Activated CD4-positive, CD25-positive, alpha-beta regulatory T cell treated with anti-CD3 and anti-CD28 coated beads, Interleukin-2, amount 50 U/mL, for 16 hours (primary cell): ENCODE measurements around the gene TPI1.
"Not testable (repeated sequence)": the region's sequence is repeated elsewhere in the genome, so short reads cannot be mapped to it uniquely, and the experiment has no call there.

Source experiments
- DNase-seq: peaks from one replicate; pipeline ENCODE4 v3.0.0-alpha.2; 2020; ENCODE audit warnings: low read depth, low spot score

Gene TPI1

DNA sequence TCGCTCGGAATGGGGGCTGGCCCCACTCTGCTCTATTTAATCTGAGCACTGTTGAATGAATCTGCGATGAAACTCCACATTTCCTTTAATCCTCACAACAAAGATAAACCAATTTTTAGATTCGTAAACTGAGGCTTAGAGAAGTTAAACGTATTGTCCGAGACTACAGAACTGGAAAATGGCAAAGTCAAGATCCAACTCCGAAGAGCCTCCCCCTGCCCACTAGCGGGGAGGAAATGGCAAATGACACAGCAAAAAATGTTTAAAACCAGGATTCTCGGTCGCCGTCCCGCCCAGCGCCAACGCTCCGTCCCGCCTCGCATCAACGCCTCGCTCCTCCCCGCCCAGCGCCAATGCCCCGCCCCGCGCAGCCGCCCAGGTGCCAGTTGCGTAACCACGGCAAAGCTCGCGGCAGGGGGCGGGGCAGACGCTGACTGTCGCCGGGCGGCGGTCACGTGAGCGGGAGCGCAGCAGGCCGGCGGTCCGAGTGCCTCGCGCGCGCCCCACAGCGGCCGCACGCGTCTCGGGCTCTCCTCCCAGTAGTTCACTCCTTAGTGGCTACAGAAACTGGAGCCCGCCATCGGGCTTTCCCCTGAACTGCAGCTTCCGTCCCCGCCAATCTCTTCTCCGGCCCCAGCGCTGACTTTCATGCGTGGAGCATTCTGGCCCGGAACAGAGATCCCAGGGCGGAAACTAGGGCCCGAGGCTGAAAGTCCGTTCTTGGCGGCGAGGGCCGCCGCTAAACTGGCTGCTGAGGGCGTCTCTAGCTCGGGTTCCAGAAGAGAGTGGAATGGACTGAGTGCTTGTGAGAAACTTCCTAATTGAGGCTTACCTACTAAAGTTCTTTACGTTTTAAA lies 23.7 kb downstream of the TPI1 start:
- peak; percentile 95 for DNase-seq

DNA sequence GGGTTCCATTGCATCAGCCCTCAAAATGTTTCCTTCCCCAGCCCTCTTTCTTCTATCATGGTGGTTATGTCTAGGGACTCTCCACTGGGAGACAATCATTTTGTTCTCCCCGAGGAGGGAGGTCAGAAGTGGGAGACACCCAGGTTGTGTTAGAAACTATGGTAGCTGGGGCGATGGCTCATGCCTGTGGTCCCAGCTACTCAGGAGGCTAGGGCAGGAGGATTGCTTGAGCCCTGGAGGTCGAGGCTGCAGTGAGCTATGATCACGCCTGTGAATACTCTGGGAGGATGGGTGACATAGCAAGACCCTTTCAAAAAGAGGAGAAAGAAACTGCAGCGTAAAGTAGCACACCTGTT lies 24.3 kb downstream of the TPI1 start:
- DNase-seq = no peak

- DNase-seq = not testable (repeated sequence)
These were observed 25.4 kb downstream of the TPI1 start for GRCh38 chr12:6892683-6893082.

GRCh38 chr12:6894321-6894720 lies 27.0 kb downstream of the TPI1 start:
- DNase-seq = no peak

DNA sequence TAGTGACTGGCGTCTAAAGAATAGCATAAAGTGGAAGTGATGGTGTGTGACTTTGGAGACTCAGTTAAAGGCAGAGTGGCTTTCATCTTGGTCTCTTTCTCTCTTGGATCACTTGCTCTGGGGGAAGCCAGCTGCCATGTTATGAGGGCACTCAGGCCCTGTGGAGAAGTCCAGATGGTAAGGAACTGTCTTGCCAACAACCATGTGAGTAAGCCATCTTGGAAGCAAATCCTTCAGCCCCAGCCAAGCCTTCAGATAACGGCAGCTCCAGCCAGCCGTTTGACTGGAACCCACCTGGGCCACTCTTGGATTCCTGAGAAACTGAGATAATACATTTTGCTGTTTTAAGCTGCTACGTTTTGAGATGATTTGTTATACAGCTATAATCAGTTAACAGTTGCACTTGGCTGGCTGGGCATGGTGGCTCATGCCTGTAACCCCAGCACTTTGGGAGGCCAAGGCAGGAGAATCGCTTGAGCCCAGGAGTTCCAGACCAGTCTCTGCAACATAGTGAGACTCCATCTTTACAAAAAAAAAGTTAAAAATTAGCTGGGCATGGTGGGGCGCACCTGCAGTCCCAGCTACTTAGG lies 29.6 kb downstream of the TPI1 start:
- no peak for DNase-seq

DNA sequence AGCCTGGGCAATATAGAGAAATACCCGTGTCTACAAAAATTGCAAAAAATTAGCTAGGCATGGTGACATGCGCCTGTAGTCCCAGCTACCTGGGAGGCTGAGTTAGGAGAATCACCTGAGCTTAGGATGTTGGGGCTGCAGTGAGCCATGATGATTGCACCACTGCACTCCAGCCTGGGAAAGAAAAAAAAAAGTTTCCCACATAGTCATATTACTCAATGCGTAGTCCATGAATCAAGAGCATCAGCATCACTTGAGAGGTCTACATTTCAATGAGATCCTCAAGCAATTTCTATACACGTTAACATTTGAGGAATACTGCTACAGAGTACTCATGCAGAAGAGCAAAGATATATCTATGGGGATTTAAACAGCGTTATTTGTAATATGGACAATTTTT lies 32.1 kb downstream of the TPI1 start:
- DNase-seq = no peak

DNA sequence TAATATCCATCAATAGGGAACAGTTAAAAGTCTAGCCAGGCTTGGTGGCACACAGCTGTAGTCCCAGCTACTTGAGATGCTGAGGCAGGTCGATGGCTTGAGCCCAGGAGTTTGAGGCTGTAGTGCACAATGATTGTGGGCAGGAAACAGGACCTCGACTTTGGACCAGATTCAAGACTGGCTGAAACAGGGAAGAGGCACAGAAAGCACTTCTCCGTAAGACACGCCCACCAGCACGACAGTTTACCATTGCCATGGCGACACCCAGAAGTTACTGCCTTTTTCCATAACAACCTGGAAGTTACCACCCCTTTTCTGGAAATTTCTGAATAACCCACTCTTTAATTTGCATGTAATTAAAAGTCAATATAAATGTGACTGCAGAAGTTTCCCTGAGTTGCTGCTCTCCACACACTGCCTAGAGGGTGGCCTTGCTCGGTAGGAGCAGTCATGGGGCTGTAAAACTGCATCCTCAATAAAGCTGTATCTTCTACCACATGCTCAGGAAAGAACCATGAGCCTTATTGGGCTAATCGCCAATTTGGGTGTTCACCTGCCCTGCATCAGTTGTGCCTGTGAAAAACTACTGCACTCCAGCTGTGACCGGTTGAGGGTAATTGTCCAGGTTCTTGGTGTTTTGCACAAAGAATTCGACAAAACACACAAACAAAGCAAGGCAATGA lies 32.6 kb downstream of the TPI1 start:
- no peak for DNase-seq

GRCh38 chr12:6902448-6902847 lies 35.1 kb downstream of the TPI1 start:
- DNase-seq = no peak

- DNase-seq = no peak
These were observed 36.4 kb downstream of the TPI1 start for GRCh38 chr12:6903722-6904121.

GRCh38 chr12:6904280-6905276 lies 37.2 kb downstream of the TPI1 start, which contains the start of gene LRRC23:
LRRC23 (plus strand) TSS chr12:6904822; CDS start chr12:6905634, 812 bp downstream.
- DNase-seq = peak; percentile 96

GRCh38 chr12:6905414-6906040 lies 38.2 kb downstream of the TPI1 start:
- DNase-seq = no peak

DNA sequence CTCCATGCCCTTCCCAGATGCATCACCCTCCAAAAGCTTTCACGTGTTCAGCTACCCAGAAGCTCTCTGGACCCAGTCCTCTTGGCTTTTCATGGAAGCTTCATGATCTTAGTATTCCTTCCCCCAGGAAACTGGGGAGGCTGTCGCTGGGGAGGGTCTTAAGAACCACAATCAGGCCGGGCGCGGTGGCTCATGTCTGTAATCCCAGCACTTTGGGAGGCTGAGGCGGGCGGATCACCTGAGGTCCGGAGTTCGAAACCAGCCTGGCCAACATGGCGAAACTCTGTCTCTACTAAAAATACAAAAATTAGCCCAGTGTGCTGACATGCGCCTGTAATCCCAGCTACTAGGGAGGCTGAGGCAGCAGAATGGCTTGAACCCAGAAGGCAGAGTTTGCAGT lies 40.8 kb downstream of the TPI1 start:
- not testable (repeated sequence) for DNase-seq

- DNase-seq = no peak
These were observed 42.3 kb downstream of the TPI1 start for GRCh38 chr12:6909421-6910145.

DNA sequence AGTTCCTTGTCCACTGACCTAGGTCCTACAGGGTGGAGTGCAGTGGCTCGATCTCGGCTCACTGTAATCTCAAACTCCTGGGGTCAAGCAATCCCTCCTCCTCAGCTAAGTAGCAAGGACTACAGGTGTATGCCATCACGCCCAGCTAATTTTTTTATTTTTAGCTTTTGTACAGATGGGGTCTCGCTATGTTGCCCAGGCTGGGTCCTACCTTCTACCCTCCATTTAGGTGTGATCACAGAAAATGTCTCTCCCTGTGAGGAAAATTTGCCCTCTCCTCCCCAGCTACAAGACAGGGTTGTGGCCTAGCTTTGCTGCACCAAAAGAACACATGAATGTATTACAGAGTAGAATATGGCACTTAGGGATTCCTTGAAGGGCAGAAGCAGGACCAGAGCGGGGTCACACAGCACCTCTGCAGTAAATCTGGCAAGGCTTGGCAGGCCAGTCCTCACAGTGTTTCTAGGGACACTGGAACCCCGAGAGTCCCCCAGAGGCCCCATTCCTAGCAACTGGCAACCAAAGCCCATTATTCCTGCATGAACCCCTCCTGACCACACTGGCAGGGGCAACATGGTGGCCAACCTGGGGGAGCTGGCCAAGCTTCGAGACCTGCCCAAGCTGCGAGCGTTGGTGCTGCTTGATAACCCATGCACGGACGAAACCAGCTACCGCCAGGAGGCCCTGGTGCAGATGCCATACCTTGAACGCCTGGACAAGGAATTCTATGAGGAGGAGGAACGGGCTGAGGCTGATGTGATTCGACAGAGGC lies 45.0 kb downstream of the TPI1 start:
- no peak for DNase-seq

GRCh38 chr12:6914246-6914946 lies 47.1 kb downstream of the TPI1 start, which contains the start of gene ENO2:
ENO2 (plus strand) TSS chr12:6914580; CDS start chr12:6915833, 1,253 bp downstream.
- peak; percentile 68 for DNase-seq

- DNase-seq = no peak
These were observed 47.8 kb downstream of the TPI1 start for GRCh38 chr12:6914947-6915788.

DNA sequence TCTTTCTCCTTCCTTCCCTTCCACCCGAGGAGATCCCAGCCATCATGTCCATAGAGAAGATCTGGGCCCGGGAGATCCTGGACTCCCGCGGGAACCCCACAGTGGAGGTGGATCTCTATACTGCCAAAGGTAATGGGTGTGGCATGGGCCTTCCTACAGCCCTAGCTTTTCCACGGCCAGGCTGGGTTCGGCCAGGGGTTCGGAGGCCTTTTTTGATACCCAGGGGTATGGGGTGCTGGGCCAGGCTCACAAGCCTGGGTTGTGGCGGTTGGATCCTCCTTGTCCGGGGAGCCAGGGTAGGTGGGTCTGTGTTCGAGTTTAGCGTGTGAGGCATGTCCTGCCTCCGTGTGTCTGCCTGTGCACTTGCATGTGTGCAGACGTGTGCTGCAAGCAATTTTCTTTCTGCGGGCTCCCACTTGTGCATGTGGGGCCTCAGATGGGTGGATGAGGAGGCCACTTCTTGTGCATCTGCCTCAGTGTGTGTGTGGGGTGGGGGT lies 48.5 kb downstream of the TPI1 start:
- no peak for DNase-seq
